Kidney (tissue), 14 donors: ENCODE results near the gene GFAP. TPM values are rescaled to one million over a fixed set of nuclear protein-coding genes. Genes with fewer than 3 reads are reported as not detected.
A peak's percentile ranks its signal among the peaks of the same experiment; 100 is the strongest.

Experiments
- DNase-seq, 5 donors: peaks; one replicate each; pipeline ENCODE4 v3.0.0-alpha.2; 2013 to 2020
- FAIRE-seq: peaks from 2 replicates; lab custom pipeline; 2012; peaks lifted over from hg19 to GRCh38; lab: Jason Lieb, UNC
- H3K27ac ChIP-seq, 2 donors: one replicate each; pipeline ENCODE4 v1.7.0; 2013; ENCODE audit warnings: low read depth in 2 of 2, low read length in 2 of 2, inconsistent platforms in 1 of 2
- H3K27me3 ChIP-seq: one replicate; pipeline ENCODE4 v1.7.1; 2013; ENCODE audit warnings: low read length, inconsistent platforms; ENCODE audit not compliant: control insufficient read depth, insufficient read depth
- H3K36me3 ChIP-seq, 3 donors: one replicate each; pipeline versions ENCODE4 v1.7.0 to v1.7.1; 2013; ENCODE audit warnings: low read length in 3 of 3, control low read depth in 1 of 3, inconsistent platforms in 1 of 3; ENCODE audit not compliant: insufficient read depth in 3 of 3, control insufficient read depth in 2 of 3
- H3K4me1 ChIP-seq, 3 donors: one replicate each; pipeline versions ENCODE4 v1.7.0 to v1.7.1; 2013; ENCODE audit warnings: low read length in 3 of 3, inconsistent platforms in 1 of 3, low read depth in 1 of 3; ENCODE audit not compliant: control insufficient read depth in 2 of 3, insufficient read depth in 2 of 3
- H3K4me3 ChIP-seq, 3 donors: one replicate each; pipeline versions ENCODE4 v1.7.0 to v1.8.1; 2013; ENCODE audit warnings: low read length in 3 of 3, control low read depth in 1 of 3, inconsistent platforms in 1 of 3
- H3K9ac ChIP-seq, 3 donors: one replicate each; pipeline versions ENCODE4 v1.7.0 to v1.7.1; 2013; ENCODE audit warnings: low read length in 3 of 3, control low read depth in 1 of 3, inconsistent platforms in 1 of 3
- H3K9me3 ChIP-seq, 3 donors: one replicate each; pipeline versions ENCODE4 v1.7.0 to v1.7.1; 2013; ENCODE audit warnings: low read length in 3 of 3, control low read depth in 1 of 3, inconsistent platforms in 1 of 3; ENCODE audit not compliant: control insufficient read depth in 2 of 3, insufficient read depth in 1 of 3
- intact Hi-C: fragments of 100-400 bp; cut with DNase I; formaldehyde crosslinking; loops from one replicate; pipeline ENCODE4 v1.11.1; 2022
- polyA plus RNA-seq: library from polyadenylated mRNA; stranded (reverse); fragments of 350-450 nt; fragmentation: Illumina TruSeq; extraction: RNeasy Lipid Tissue Mini Kit (QIAGEN cat#74804); gene quantifications from one replicate; pipeline ENCODE4 v1.2.3, GENCODE V29; 2014; ENCODE audit warnings: low read depth, low replicate concordance; ENCODE audit not compliant: insufficient read depth
- total RNA-seq: library from RNA; stranded (reverse); fragmentation: NEBNext Ultra II Directional; extraction: Animal tissue kit (Norgen Biotek cat#: 25700); gene quantifications from one replicate; pipeline ENCODE4 v1.2.1, GENCODE V29; 2021
- TF ChIP-seq, protein P1 (sequence below): IDR thresholded peaks from 3 replicates; pipeline ENCODE4 v1.5.1; 2012; ENCODE audit warnings: mild to moderate bottlenecking, moderate library complexity, borderline replicate concordance; ENCODE audit not compliant: insufficient read depth; ENCODE audit errors: extremely low read depth
- donor health status: control.
- donor health status: control.
- donor health status: control.
- donor health status: control.
- donor health status: control.
- donor health status: DM: yes; HTN: yes; CAD: no.
- donor health status: Normal renal cell carcinoma (clear cell type).

The GFAP gene
- total and polyA plus RNA-seq, 2 donors from 2014 or later, result 1.4 to 2.3 TPM

DNA sequence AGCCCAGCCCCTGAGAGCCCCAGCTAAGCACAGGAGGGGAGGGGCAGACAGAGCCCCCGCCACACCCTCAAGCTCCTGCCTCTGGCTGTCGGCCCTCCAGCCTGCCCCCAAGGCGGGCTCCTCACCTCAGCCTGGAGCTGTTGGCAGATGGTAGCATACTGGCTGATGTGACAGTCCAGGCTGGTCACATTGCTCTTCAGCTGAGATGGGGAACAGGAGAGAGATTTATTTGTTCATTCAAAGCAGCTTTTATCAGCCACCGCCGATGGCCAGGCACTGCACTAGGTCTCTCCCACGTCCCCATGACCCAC is 17.4 kb upstream of the GFAP start:
- intact Hi-C loops, result no loop called here
- Histone ChIP-seq H3K36me3 (no peaks in the 10 kb centered on the region), H3K9me3 (no peaks in the 10 kb centered on the region), H3K4me1 (no peaks in the 10 kb centered on the region), H3K27me3 (no peaks in the 10 kb centered on the region), H3K4me3 (no peak overlapping the region), H3K9ac (no peak overlapping the region), H3K27ac (no peak overlapping the region)
- FAIRE-seq (no peak), DNase-seq (peak in 1 of 5 donors; percentile 34)
- TF ChIP-seq, protein P1, sequence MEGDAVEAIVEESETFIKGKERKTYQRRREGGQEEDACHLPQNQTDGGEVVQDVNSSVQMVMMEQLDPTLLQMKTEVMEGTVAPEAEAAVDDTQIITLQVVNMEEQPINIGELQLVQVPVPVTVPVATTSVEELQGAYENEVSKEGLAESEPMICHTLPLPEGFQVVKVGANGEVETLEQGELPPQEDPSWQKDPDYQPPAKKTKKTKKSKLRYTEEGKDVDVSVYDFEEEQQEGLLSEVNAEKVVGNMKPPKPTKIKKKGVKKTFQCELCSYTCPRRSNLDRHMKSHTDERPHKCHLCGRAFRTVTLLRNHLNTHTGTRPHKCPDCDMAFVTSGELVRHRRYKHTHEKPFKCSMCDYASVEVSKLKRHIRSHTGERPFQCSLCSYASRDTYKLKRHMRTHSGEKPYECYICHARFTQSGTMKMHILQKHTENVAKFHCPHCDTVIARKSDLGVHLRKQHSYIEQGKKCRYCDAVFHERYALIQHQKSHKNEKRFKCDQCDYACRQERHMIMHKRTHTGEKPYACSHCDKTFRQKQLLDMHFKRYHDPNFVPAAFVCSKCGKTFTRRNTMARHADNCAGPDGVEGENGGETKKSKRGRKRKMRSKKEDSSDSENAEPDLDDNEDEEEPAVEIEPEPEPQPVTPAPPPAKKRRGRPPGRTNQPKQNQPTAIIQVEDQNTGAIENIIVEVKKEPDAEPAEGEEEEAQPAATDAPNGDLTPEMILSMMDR, result no peak

DNA sequence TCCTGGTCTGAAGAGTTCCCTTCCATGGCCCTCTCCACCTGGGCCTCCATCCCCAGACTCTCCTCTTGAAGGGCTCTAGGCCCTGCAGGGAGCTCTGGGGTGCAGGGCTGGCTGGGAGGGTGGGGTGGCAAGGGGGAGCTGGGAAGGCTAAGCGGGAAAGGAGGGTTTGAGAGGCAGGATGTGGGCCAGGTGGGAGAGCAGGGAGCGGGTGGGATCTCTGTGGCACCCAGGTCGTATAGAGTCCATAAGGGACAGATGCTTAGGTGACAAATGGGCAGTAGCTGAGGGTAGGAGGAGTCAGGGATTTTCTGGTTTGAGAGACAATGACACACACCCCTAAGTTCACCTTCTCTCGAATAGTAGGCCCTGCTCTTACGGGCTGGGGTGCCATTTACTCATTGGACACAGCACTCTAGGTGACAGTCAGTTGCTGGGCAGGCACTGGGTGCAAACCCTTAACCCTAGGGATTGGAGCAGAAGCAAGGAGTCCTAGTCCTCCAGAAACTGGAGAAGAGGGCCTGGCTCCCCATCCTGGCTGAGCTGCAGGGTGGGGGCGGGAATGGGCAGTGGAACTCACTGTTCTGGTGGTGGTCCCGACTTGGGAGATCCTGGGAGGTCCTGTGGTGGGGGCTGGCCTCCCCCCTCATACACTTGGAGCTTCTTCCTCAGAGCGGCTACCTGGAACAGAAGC is 16.9 kb upstream of the GFAP start:
- intact Hi-C loops, result no loop called here
- no peaks in the 10 kb centered on the region for H3K27me3 ChIP-seq
- FAIRE-seq (no peak), DNase-seq (peak in 2 of 5 donors; percentile 25 to 47)
- TF ChIP-seq, protein P1, result no peak
- H3K36me3 ChIP-seq, result no peaks in the 10 kb centered on the region
- no peak overlapping the region for H3K4me3 ChIP-seq
- H3K9ac ChIP-seq, result no peak overlapping the region
- no peaks in the 10 kb centered on the region for H3K4me1 ChIP-seq
- H3K27ac ChIP-seq, result no peak overlapping the region
- no peaks in the 10 kb centered on the region for H3K9me3 ChIP-seq

DNA sequence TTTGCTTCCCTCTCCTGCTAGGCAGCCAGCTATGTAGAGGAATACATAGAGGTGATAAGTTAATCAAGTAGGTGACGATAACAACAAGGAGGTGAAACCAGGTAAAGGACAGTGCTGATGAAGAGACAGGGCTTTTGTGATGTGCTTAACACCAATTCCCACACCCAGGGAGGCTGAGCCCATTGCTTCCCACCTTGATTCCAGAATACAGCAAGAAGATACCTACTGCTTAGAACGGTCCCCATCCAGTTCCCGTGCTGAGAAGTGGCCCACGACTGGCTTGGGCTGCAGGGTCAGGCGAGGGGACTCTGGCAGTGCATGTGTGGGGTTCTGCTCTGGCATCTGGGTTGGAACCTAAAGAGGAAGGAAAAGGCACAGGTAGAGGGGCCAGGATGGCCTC is 16.1 kb upstream of the GFAP start:
- FAIRE-seq (no peak), DNase-seq (peak in 1 of 5 donors; percentile 33)
- Histone ChIP-seq H3K9ac (no peak overlapping the region), H3K36me3 (no peaks in the 10 kb centered on the region), H3K9me3 (no peaks in the 10 kb centered on the region), H3K27ac (no peak overlapping the region), H3K4me1 (no peaks in the 10 kb centered on the region), H3K27me3 (no peaks in the 10 kb centered on the region), H3K4me3 (no peak overlapping the region)
- intact Hi-C loops, result no loop called here
- TF ChIP-seq, protein P1, result no peak

DNA sequence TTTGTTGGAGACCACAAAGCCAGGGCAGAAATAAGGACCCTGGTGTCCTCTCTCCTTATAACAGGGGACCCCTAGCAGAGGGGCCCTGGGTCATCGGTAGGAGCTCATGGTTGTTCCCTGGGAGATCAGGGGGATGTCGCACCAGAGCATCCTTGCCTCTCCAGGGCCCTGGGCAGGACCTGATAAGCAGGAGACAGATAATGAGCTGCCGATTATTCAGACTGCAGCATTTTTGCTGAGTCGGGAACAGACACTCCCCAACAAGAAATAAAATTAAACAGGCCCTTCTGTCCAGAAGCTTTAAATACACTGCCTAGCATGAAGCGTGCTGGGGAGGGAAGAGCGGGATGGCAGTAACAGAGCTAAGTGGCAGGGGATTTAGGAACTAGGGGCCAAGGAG is 15.4 kb upstream of the GFAP start:
- H3K4me3 ChIP-seq, result no peak overlapping the region
- no peaks in the 10 kb centered on the region for H3K36me3 ChIP-seq
- no peaks in the 10 kb centered on the region for H3K27me3 ChIP-seq
- no peak overlapping the region for H3K9ac ChIP-seq
- no peaks in the 10 kb centered on the region for H3K9me3 ChIP-seq
- H3K4me1 ChIP-seq, result no peaks in the 10 kb centered on the region
- DNase-seq (peak in 1 of 5 donors; percentile 22), FAIRE-seq (no peak)
- intact Hi-C loops, result no loop called here
- no peak overlapping the region for H3K27ac ChIP-seq
- TF ChIP-seq, protein P1, result no peak
